AG04450 (cell line): ENCODE results near the gene PDK2. TPM values are rescaled to one million over a fixed set of nuclear protein-coding genes. Genes with fewer than 3 reads are reported as not detected.

Experiments used
- CTCF ChIA-PET: fragments of 300-600, 350-600 bp; formaldehyde crosslinking; extraction: SDS; loops from one replicate; lab custom pipeline; 2022; ENCODE audit warnings: antibody characterized with exemption, inconsistent platforms; lab: Charles Lee
- POLR2A ChIA-PET: fragments of 350-600 bp; formaldehyde crosslinking; extraction: SDS; loops from one replicate; lab custom pipeline; 2021; ENCODE audit warnings: antibody characterized with exemption, inconsistent platforms; lab: Yijun Ruan, JAX
- DNase-seq: peaks from one replicate; pipeline ENCODE4 v3.0.0-alpha.2; 2011; ENCODE audit warnings: low read depth, low spot score
- H3K27ac ChIP-seq: one replicate; pipeline ENCODE4 v1.5.1; 2012; ENCODE audit warnings: low read depth, low read length, control low read depth
- H3K27me3 ChIP-seq: one replicate; pipeline ENCODE4 v1.6.0; 2012; ENCODE audit warnings: low read length; ENCODE audit not compliant: control insufficient read depth, insufficient read depth
- H3K4me3 ChIP-seq: 2 replicates; pipeline ENCODE4 v1.5.1; 2011; ENCODE audit warnings: mild to moderate bottlenecking, low read depth, low read length, control low read depth
- H3K9me3 ChIP-seq: 2 replicates; pipeline ENCODE4 v1.5.1; 2012; ENCODE audit warnings: low read length; ENCODE audit not compliant: control insufficient read depth, insufficient read depth
- polyA plus RNA-seq: library from polyadenylated mRNA; depleted of rRNA; stranded (reverse); fragments of >200 nt; gene quantifications from 2 replicates; pipeline ENCODE4 v1.2.3, GENCODE V29; 2011
- TF ChIP-seq, protein P1 (sequence below): IDR thresholded peaks from 2 replicates; pipeline ENCODE4 v1.5.1; 2011; ENCODE audit warnings: low read depth, low read length, control low read depth, inconsistent platforms

PDK2 gene
- polyA plus RNA-seq, 1 experiment, result 62.4 TPM

DNA sequence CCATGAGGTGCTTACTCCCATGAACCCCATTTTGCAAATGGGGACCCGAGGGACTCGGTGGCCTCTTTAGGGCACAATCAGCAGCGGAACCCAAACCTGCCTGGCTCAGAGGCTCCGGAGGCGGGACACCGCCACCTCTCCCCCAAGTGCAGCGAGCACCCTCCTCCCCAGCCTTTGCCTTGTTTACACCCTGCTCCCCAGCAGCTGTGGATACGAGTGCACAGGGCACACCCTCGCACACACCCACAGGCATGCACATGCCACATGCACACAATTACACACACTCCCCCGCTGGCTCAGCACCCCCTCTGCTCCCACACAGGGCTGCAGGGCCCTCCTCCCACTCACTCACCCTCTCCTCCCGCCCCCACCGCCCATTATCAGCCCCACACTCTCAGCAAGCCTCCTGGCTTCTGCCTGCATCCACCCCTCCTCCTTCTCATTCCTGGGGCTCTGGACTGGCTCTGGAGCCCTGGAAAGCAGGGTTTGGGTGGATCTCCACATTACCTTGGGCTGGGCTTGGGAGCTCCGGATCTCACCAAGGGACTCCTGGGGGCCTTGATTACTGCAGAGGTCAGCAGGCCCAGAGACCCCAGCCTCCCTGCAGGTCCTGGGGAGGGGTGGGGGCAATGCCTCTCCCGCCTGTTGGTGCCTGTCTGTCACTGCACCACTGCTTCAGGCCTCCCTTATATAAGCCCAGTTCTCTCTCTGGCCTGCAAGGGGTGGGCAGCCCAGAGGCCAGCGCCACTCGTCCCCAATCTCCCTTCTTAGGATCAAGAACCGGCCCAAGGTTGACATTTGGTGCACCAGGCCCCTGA is 6.4 kb downstream of the PDK2 start:
- POLR2A ChIA-PET, result interaction anchor here (0.5 to 0.6 kb wide), 2 partner anchors 28 to 112 kb away, joined by 3 to 9 read pairs; partner anchors contain the start of gene SAMD14
- H3K27ac ChIP-seq, result no peak overlapping the region

DNA sequence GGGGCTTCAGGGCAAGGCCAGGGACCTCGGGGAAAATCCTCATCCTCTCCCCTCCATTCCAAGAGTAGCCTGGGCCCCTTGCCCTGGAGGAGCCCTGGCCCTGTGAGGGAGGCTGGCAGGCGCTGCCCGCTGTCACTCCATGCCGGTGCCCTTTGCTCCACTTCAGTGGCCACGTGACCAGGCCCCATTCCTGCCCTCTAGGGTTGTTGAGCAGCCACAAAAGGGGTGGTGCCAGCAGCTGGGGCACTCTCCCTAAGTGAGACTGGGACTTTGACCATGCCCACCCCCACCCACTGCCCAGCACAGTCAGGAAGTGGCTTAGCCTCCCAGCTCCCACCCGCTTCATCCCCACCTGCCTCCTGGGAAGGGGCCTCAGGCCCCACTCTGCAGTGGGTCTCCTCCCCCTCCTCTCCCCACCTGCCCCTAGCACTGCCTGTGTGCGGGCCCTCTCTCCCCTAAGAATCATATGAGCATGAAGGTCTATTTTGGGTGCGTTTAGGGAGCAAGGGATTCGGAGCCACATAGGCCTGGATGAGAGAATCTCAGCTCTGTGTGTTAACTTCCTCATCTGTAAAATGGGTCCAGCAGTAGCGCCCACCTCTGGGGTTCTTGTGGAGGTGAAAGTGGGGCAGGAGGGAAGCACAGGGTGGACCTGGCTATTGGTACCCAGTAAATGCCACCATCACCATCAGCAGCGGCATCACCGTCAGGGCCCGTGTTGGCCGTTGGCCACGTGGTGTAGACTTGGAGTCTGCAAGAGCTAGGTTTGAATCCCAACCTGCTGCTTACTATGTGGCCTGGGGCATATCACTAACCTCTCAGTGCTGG is 7.2 kb downstream of the PDK2 start:
- POLR2A ChIA-PET, result interaction anchor here (0.5 kb wide), 1 partner anchor 87 kb away, joined by 3 read pairs; no protein-coding TSS in a partner anchor

More for the DNA sequence above, 6.4 kb downstream of the PDK2 start:
- CTCF ChIA-PET, result interaction anchor here (0.8 kb wide), 1 partner anchor 10 kb away, joined by 3 read pairs; no protein-coding TSS in a partner anchor
- no peak for DNase-seq
- H3K4me3 ChIP-seq, result no peak overlapping the region
- TF ChIP-seq, protein P1, sequence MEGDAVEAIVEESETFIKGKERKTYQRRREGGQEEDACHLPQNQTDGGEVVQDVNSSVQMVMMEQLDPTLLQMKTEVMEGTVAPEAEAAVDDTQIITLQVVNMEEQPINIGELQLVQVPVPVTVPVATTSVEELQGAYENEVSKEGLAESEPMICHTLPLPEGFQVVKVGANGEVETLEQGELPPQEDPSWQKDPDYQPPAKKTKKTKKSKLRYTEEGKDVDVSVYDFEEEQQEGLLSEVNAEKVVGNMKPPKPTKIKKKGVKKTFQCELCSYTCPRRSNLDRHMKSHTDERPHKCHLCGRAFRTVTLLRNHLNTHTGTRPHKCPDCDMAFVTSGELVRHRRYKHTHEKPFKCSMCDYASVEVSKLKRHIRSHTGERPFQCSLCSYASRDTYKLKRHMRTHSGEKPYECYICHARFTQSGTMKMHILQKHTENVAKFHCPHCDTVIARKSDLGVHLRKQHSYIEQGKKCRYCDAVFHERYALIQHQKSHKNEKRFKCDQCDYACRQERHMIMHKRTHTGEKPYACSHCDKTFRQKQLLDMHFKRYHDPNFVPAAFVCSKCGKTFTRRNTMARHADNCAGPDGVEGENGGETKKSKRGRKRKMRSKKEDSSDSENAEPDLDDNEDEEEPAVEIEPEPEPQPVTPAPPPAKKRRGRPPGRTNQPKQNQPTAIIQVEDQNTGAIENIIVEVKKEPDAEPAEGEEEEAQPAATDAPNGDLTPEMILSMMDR, result no peak
- no peaks in the 10 kb centered on the region for H3K27me3 ChIP-seq
- H3K9me3 ChIP-seq, result no peaks in the 10 kb centered on the region

DNA sequence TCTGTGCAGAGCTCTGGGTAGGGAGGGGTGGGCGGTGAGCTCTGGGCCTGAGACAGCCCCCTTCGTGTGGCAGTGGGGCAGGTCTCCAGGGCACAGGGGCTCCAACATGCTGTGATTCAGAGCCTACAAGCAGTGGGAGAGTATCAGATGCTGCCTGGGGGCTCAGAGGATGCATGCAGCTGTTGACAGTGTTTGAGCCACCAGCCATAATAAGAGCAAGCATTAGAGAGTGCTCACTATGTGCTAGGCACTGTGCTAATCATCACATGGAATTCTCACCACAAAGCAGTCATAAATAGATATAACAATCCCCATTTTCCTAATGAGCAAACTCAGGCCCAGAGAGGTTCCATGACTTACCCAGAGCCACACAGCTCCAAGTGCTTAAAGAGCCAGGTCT is 8.1 kb downstream of the PDK2 start:
- no peak overlapping the region for H3K27ac ChIP-seq
- CTCF ChIA-PET, result interaction anchor here (1.5 to 1.8 kb wide), 2 partner anchors 9 to 11 kb away, joined by 5 to 17 read pairs; no protein-coding TSS in a partner anchor

More for the DNA sequence above, 7.2 kb downstream of the PDK2 start:
- no peak overlapping the region for H3K4me3 ChIP-seq
- CTCF ChIA-PET, result interaction anchor here (1.5 to 1.8 kb wide), 2 partner anchors 8 to 12 kb away, joined by 5 to 17 read pairs; no protein-coding TSS in a partner anchor
- H3K27ac ChIP-seq, result no peak overlapping the region
- TF ChIP-seq, protein P1, result no peak
- H3K9me3 ChIP-seq, result no peaks in the 10 kb centered on the region
- no peak for DNase-seq
- H3K27me3 ChIP-seq, result no peaks in the 10 kb centered on the region

DNA sequence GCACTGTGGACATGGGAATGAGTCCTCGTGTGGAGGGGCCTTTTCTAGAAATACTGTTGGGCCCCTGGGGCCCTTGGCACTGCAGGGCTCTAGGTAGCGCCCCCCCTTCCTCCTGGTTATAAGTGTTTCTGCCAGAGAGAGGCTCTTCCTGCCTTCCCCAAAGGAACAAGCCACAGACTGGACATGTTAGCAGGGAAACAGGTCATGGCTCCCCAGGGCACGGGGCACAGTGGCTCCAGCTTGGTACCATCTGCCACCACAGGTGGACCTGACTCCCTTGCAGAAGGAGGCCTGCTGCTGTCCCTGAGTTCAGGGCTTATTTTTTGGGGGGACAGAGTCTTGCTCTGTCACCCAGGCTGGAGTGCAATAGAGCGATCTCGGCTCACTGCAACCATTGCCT is 8.8 kb downstream of the PDK2 start:
- ChIA-PET CTCF (interaction anchor here (0.8 to 2.1 kb wide), 5 partner anchors 10 to 17 kb away, joined by 3 to 17 read pairs (median 4); no protein-coding TSS in a partner anchor), POLR2A (no interaction called here)
- no peak overlapping the region for H3K4me3 ChIP-seq
- no peaks in the 10 kb centered on the region for H3K9me3 ChIP-seq
- TF ChIP-seq, protein P1, result no peak
- no peak overlapping the region for H3K27ac ChIP-seq
- no peaks in the 10 kb centered on the region for H3K27me3 ChIP-seq
- no peak for DNase-seq

More for the DNA sequence above, 8.1 kb downstream of the PDK2 start:
- no peak for DNase-seq
- Histone ChIP-seq H3K27me3 (no peaks in the 10 kb centered on the region), H3K4me3 (no peak overlapping the region), H3K9me3 (no peaks in the 10 kb centered on the region)
- TF ChIP-seq, protein P1, result no peak
- POLR2A ChIA-PET, result interaction anchor here (0.5 kb wide), 1 partner anchor 88 kb away, joined by 3 read pairs; no protein-coding TSS in a partner anchor
